Fibroblast of the conjunctiva (primary cell): ENCODE results near the gene SPATC1L.
"Not testable (repeated sequence)": the region's sequence is repeated elsewhere in the genome, so short reads cannot be mapped to it uniquely, and the experiment has no call there.

Source experiments
- DNase-seq: peaks from one replicate; pipeline ENCODE4 v3.0.0-alpha.2; 2010; ENCODE audit warnings: low read depth

Gene SPATC1L

GRCh38 chr21:46182548-46183336, 1.5 kb downstream of the SPATC1L start:
- DNase-seq, result no peak

- no peak for DNase-seq
Observed at GRCh38 chr21:46181953-46182547, 2.2 kb downstream of the SPATC1L start.

GRCh38 chr21:46181436-46181835, 2.8 kb downstream of the SPATC1L start:
- DNase-seq, result no peak

- DNase-seq, result no peak
Observed at GRCh38 chr21:46180778-46181391, 3.4 kb downstream of the SPATC1L start.

GRCh38 chr21:46180079-46180722, 4.1 kb downstream of the SPATC1L start:
- no peak for DNase-seq

GRCh38 chr21:46179708-46180078, 4.6 kb downstream of the SPATC1L start:
- no peak for DNase-seq

- DNase-seq, result no peak
Observed at GRCh38 chr21:46178961-46179360, 5.3 kb downstream of the SPATC1L start.

GRCh38 chr21:46176443-46177129, 7.7 kb downstream of the SPATC1L start:
- not testable (repeated sequence) for DNase-seq

GRCh38 chr21:46173573-46173972, 10.7 kb downstream of the SPATC1L start:
- DNase-seq, result no peak

GRCh38 chr21:46172863-46173528, 11.3 kb downstream of the SPATC1L start:
- no peak for DNase-seq

GRCh38 chr21:46171996-46172862, 12.0 kb downstream of the SPATC1L start:
- no peak for DNase-seq

GRCh38 chr21:46171585-46171984, 12.7 kb downstream of the SPATC1L start:
- no peak for DNase-seq

GRCh38 chr21:46170436-46171193, 13.6 kb downstream of the SPATC1L start:
- DNase-seq, result not testable (repeated sequence)

- no peak for DNase-seq
Observed at GRCh38 chr21:46168659-46169386, 15.4 kb downstream of the SPATC1L start.

GRCh38 chr21:46168238-46168637, 16.0 kb downstream of the SPATC1L start:
- no peak for DNase-seq

GRCh38 chr21:46165098-46165497, 19.2 kb downstream of the SPATC1L start:
- no peak for DNase-seq

GRCh38 chr21:46163380-46163779, 20.9 kb downstream of the SPATC1L start:
- no peak for DNase-seq

GRCh38 chr21:46161633-46162592, 22.3 kb downstream of the SPATC1L start:
- DNase-seq, result no peak
